ENCODE results near the gene FBXO22. TPM values are rescaled to one million over a fixed set of nuclear protein-coding genes. Genes with fewer than 3 reads are reported as not detected.
"Not testable (repeated sequence)": the region's sequence is repeated elsewhere in the genome, so short reads cannot be mapped to it uniquely, and the experiment has no call there.

The FBXO22 gene
- total RNA-seq, 1 donor = 17.8 TPM

DNA sequence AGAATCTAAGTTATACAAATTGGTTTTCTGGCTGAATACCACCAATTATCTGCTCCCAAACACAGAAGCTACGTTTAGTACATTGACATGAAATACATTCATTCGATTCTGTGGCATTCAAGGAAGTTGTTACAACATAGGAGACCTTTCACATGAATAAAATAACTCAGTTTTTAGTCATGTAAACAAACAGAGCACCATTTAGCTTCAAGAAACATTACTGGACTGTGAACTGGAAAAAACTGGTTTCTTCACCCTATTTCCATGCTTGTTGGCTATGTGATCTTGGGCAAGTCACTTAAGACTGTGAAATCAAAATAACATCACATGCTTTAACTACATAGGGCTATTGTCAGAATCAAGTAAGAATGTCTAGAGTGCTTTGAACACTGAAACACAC lies 62.4 kb downstream of the FBXO22 start:
- no peak for DNase-seq (ENCODE audit: low read depth in 2 of 3, low spot score in 2 of 3)

DNA sequence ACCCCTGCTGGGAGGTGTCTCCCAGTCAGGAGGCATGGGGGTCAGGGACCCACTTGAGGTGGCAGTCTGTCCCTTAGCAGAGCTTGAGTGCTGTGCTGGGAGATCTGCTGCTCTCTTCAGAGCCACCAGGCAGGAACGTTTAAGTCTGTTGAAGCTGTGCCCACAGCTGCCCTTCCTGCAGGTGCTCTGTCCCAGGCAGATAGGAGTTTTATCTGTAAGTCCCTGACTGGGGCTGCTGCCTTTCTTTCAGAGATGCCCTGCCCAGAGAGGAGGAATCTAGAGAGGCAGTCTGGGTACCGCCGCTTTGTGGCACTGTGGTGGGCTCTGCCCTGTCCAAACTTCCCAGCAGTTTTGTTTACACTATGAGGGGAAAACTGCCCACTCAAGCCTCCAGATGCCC lies 73.1 kb downstream of the FBXO22 start:
- not testable (repeated sequence) for DNase-seq (ENCODE audit: low read depth in 2 of 3, low spot score in 2 of 3)

DNA sequence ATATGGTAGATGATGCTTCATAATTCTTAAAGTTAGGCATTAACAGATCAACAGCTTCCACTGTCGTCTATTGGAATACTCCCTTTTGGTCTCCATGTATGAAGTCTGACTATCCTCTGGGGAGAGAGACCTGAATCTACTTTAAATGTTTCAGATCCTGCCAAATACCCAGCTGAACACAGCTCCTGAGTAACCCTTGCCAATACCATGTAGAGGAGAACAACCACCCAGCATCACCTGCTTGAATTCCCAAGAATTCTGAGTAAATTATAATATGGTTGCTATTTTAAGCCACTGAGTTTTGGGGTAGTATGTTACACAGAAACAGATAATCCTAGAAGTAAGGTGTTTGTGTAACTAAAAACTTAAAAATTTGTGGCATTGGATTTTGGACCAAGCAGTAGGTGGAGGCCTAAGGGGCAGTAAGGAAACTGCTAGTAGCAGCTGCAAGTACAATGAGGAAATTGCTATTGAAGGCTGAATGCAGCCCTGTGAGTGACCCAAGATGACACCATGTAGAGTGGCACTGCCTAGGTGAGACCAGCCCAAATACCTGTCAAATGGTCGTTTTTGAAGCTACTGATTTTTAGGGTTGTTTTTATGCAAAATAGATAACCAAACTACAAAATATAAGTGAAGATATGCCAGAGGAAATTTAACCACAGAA lies 77.6 kb downstream of the FBXO22 start:
- no peak for DNase-seq (ENCODE audit: low read depth in 2 of 3, low spot score in 2 of 3)

DNA sequence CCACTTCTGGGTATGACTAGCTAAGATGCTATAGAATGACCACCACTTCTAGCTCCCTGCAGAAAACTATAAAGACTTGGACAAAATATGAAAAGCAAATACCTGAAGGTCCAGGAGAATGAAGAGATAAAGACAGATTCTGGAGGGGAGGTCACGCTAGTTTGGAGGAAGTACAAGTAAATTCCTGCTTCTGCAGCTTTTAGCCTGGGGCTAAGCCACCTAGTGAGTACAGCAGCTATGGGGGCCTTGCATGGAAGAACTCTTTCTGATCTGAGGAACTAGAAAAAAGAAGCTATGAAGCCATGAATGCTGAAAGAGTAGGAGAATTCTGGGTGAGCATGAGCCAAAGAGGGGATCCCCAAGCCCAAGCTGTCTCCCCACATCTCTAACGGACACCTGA lies 78.8 kb downstream of the FBXO22 start:
- no peak for DNase-seq (ENCODE audit: low read depth in 2 of 3, low spot score in 2 of 3)

DNA sequence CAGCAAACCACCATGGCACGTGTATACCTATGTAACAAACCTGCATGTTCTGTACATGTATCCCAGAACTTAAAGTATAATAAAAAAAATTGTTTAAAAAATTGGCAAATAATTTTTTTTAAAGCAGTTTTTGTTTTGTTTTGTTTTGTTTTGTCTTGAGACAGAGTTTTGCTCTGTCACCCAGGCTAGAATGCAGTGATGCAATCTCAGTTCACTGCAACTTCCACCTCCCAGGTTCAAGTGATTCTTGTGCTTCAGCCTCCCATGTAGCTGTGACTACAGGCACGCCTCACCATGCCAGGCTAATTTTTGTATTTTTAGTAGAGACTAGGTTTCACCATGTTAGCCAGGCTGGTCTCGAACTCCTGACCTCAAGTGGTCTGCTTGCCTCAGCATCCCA lies 81.0 kb downstream of the FBXO22 start:
- not testable (repeated sequence) for DNase-seq (ENCODE audit: low read depth in 2 of 3, low spot score in 2 of 3)

DNA sequence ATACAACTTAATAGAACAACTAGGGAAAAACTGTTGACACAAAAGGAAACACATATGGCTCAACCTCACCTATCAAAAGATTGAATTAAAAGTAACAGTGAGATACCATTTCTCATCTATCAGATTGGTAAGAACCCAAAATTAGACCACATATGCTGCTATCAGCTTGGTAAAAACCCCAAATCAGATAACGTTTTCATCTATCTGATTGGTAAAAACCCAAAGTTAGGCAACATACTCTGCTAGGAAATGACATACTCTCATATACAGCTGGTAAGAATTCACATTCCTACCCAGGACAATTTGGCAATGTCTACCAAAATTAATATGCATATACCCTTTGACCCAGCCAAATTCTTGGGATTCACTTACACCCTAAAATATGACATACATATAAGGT lies 82.3 kb downstream of the FBXO22 start:
- no peak for DNase-seq (ENCODE audit: low read depth in 2 of 3, low spot score in 2 of 3)

DNA sequence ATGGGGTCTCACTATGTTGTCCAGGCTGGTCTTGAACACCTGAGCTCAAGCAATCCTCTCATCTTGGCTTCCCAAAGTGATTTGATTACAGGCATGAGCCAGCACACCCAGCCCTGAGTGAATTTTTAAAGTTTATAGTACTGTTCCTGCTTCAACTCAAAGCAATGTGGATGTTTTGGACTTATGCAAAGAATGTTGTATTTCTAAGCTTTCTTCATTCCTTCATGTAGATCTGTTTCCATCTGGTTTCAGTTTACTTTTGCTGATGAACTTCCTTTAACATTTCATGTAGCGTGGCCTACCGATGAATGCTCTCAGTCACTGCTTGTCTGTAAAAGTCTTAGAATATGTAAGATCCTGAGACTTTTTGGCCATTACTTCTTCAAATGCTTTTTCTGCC lies 85.4 kb downstream of the FBXO22 start:
- no peak for DNase-seq (ENCODE audit: low read depth in 2 of 3, low spot score in 2 of 3)

DNA sequence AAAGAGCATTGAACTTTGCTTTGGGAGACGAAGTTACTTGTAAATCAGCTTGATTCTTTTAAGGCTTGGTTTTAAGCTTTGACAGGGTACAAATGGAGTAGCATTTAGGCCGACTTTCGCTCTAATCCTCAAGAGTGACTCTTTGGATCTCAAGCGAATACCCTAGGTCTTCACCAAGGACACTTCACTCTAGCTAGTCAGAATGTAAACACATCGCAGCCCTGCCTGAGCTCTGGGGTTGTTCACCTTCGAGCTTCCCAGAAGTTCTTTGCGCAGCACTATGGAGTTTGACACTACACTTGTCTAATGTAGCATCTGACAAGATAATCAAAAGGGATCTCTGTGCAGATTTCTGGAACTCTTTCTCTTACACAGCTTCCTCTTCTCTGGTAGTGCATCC lies 86.2 kb downstream of the FBXO22 start:
- DNase-seq (ENCODE audit: low read depth in 2 of 3, low spot score in 2 of 3) = no peak

Small RNA genes lying within 50 kb of the gene (small RNA-seq; reads per million reads assigned to genes)
- not detected for gene RN7SL510P

Other genes with a start within 250 kb of the FBXO22 start
- gene CSPG4, start 191.0 kb upstream of the FBXO22 start, total RNA-seq = under 0.01 TPM
- gene UBE2Q2, start 60.4 kb upstream of the FBXO22 start, total RNA-seq = 22.9 TPM
- 0.54 TPM for gene NRG4, start 108.5 kb downstream of the FBXO22 start, total RNA-seq
- not detected for gene TMEM266, start 156.1 kb downstream of the FBXO22 start, total RNA-seq

Measured in hematopoietic multipotent progenitor cell (in vitro differentiated cells).